KG1 (cell line): ENCODE results near the gene CFAP157.

Source experiments
- DNase-seq: peaks from one replicate; lab custom pipeline; 2025; lab: John Stamatoyannopoulos, UW

Gene CFAP157

GRCh38 chr9:127706836-127707241, at the start of gene CFAP157:
CFAP157 (plus strand) TSS chr9:127706988; CDS start chr9:127707032, 44 bp downstream.
- DNase-seq = no peak

GRCh38 chr9:127658428-127658827, 48.4 kb upstream of the CFAP157 start:
- DNase-seq = no peak

- no peak for DNase-seq
Measured at GRCh38 chr9:127660886-127661741, 45.7 kb upstream of the CFAP157 start.

- DNase-seq = no peak
Measured at GRCh38 chr9:127662617-127663016, 44.2 kb upstream of the CFAP157 start.

GRCh38 chr9:127664324-127664677, 42.5 kb upstream of the CFAP157 start:
- DNase-seq = no peak

- DNase-seq = no peak
Measured at GRCh38 chr9:127664678-127665507, 41.9 kb upstream of the CFAP157 start.

- no peak for DNase-seq
Measured at GRCh38 chr9:127667127-127667844, 39.5 kb upstream of the CFAP157 start.

GRCh38 chr9:127667906-127668305, 38.9 kb upstream of the CFAP157 start:
- DNase-seq = no peak

- no peak for DNase-seq
Measured at GRCh38 chr9:127673234-127673633, 33.6 kb upstream of the CFAP157 start.

- no peak for DNase-seq
Measured at GRCh38 chr9:127676638-127677037, 30.1 kb upstream of the CFAP157 start.

- no peak for DNase-seq
Measured at GRCh38 chr9:127679506-127679905, 27.3 kb upstream of the CFAP157 start.

GRCh38 chr9:127680226-127680625, 26.6 kb upstream of the CFAP157 start:
- no peak for DNase-seq

GRCh38 chr9:127680846-127681245, 25.9 kb upstream of the CFAP157 start:
- DNase-seq = no peak

- DNase-seq = no peak
Measured at GRCh38 chr9:127682351-127683136, 24.2 kb upstream of the CFAP157 start.

GRCh38 chr9:127683723-127684122, 23.1 kb upstream of the CFAP157 start:
- DNase-seq = no peak

- no peak for DNase-seq
Measured at GRCh38 chr9:127684576-127684975, 22.2 kb upstream of the CFAP157 start.

- no peak for DNase-seq
Measured at GRCh38 chr9:127686461-127687393, 20.1 kb upstream of the CFAP157 start.

GRCh38 chr9:127689329-127690000, 17.3 kb upstream of the CFAP157 start:
- DNase-seq = no peak

- DNase-seq = no peak
Measured at GRCh38 chr9:127690735-127691134, 16.1 kb upstream of the CFAP157 start.

- no peak for DNase-seq
Measured at GRCh38 chr9:127692071-127692470, 14.7 kb upstream of the CFAP157 start.
